Nephron (organoid): ENCODE measurements around the gene MEGF8.
"Not testable (repeated sequence)": the region's sequence is repeated elsewhere in the genome, so short reads cannot be mapped to it uniquely, and the experiment has no call there.

ENCODE experiments used
- H3K27ac Mint-ChIP-seq, 3 experiments: 2 replicates each; pipeline ENCODE4 v1.8.0; 2020; ENCODE audit warnings: mixed read lengths in 3 of 3, mild to moderate bottlenecking in 2 of 3, moderate library complexity in 1 of 3
- H3K27me3 Mint-ChIP-seq: 2 replicates; pipeline ENCODE4 v1.8.0; 2021; ENCODE audit warnings: low read depth, mild to moderate bottlenecking, moderate library complexity, mixed read lengths
- H3K36me3 Mint-ChIP-seq: 2 replicates; pipeline ENCODE4 v1.8.0; 2020; ENCODE audit warnings: low read depth, mixed read lengths
- H3K4me1 Mint-ChIP-seq: 2 replicates; pipeline ENCODE4 v1.8.0; 2020; ENCODE audit warnings: mixed read lengths
- H3K4me3 Mint-ChIP-seq, 3 experiments: 2 replicates each; pipeline ENCODE4 v1.8.0; 2020; ENCODE audit warnings: mild to moderate bottlenecking in 3 of 3, mixed read lengths in 3 of 3, moderate library complexity in 2 of 3
- H3K9me3 Mint-ChIP-seq: 2 replicates; pipeline ENCODE4 v1.8.0; 2020; ENCODE audit warnings: mixed read lengths
- CTCF ChIP-seq, 3 experiments: fragments of 200-600 bp; sonication (generic); IDR thresholded peaks; one replicate each; pipeline ENCODE4 v1.5.0; 2021; ENCODE audit warnings: antibody characterized with exemption in 3 of 3; ENCODE audit not compliant: unreplicated experiment in 3 of 3

Gene MEGF8

GRCh38 chr19:42333018-42333417, 7.6 kb downstream of the MEGF8 start:
- Mint-ChIP-seq H3K36me3 (peaks cover 3% of the 10 kb centered on the region), H3K27ac (no peak overlapping the region), H3K27me3 (peaks cover 4% of the 10 kb centered on the region), H3K9me3 (no peaks in the 10 kb centered on the region), H3K4me1 (peaks cover 25% of the 10 kb centered on the region), H3K4me3 (no peak overlapping the region)
- no peak for TF ChIP-seq CTCF (IDR thresholded peaks at IDR 0.05; ENCODE audit: unreplicated experiment in 3 of 3)

- Mint-ChIP-seq H3K9me3 (no peaks in the 10 kb centered on the region), H3K4me1 (peaks cover 14% of the 10 kb centered on the region), H3K4me3 (no peak overlapping the region), H3K36me3 (peaks cover 10% of the 10 kb centered on the region), H3K27ac (no peak overlapping the region), H3K27me3 (peaks cover 4% of the 10 kb centered on the region)
- no peak for TF ChIP-seq CTCF (IDR thresholded peaks at IDR 0.05; ENCODE audit: unreplicated experiment in 3 of 3)
Observed at GRCh38 chr19:42333975-42334696, 8.7 kb downstream of the MEGF8 start.

GRCh38 chr19:42334697-42335373, 9.4 kb downstream of the MEGF8 start:
- Mint-ChIP-seq H3K4me1 (peaks cover 9% of the 10 kb centered on the region), H3K27ac (no peak overlapping the region), H3K36me3 (peaks cover 15% of the 10 kb centered on the region), H3K4me3 (no peak overlapping the region), H3K9me3 (no peaks in the 10 kb centered on the region), H3K27me3 (peaks cover 4% of the 10 kb centered on the region)
- TF ChIP-seq CTCF (IDR thresholded peaks at IDR 0.05; ENCODE audit: unreplicated experiment in 3 of 3), result no peak

GRCh38 chr19:42335374-42335936, 10.0 kb downstream of the MEGF8 start:
- H3K9me3 Mint-ChIP-seq, result no peaks in the 10 kb centered on the region
- H3K27me3 Mint-ChIP-seq, result peaks cover 4% of the 10 kb centered on the region
- H3K4me3 Mint-ChIP-seq, result no peak overlapping the region
- H3K27ac Mint-ChIP-seq, result no peak overlapping the region
- H3K4me1 Mint-ChIP-seq, result peaks cover 3% of the 10 kb centered on the region
- H3K36me3 Mint-ChIP-seq, result peaks cover 15% of the 10 kb centered on the region
- no peak for TF ChIP-seq CTCF (IDR thresholded peaks at IDR 0.05; ENCODE audit: unreplicated experiment in 3 of 3)

GRCh38 chr19:42335971-42336370, 10.5 kb downstream of the MEGF8 start:
- TF ChIP-seq CTCF (IDR thresholded peaks at IDR 0.05; ENCODE audit: unreplicated experiment in 3 of 3), result no peak
- H3K27ac Mint-ChIP-seq, result no peak overlapping the region
- peaks cover 4% of the 10 kb centered on the region for H3K27me3 Mint-ChIP-seq
- no peak overlapping the region for H3K4me3 Mint-ChIP-seq
- peaks cover 15% of the 10 kb centered on the region for H3K36me3 Mint-ChIP-seq
- H3K9me3 Mint-ChIP-seq, result no peaks in the 10 kb centered on the region
- H3K4me1 Mint-ChIP-seq, result no peaks in the 10 kb centered on the region

- not testable (repeated sequence) for H3K4me3 Mint-ChIP-seq, H3K9me3 Mint-ChIP-seq, H3K4me1 Mint-ChIP-seq, H3K27ac Mint-ChIP-seq, H3K27me3 Mint-ChIP-seq
- H3K36me3 Mint-ChIP-seq, result peaks cover 26% of the 10 kb centered on the region
Observed at GRCh38 chr19:42339126-42339860, 13.9 kb downstream of the MEGF8 start.

- H3K27me3 Mint-ChIP-seq, H3K9me3 Mint-ChIP-seq: not testable (repeated sequence)
Observed at GRCh38 chr19:42339922-42340321, 14.5 kb downstream of the MEGF8 start.

More at GRCh38 chr19:42339922-42340321, 14.5 kb downstream of the MEGF8 start:
- H3K27ac Mint-ChIP-seq, H3K4me1 Mint-ChIP-seq, H3K4me3 Mint-ChIP-seq: not testable (repeated sequence)
- H3K36me3 Mint-ChIP-seq, result peaks cover 30% of the 10 kb centered on the region
